CD14-positive monocyte (primary cell): ENCODE results near the gene LRBA. TPM values are rescaled to one million over a fixed set of nuclear protein-coding genes. Genes with fewer than 3 reads are reported as not detected.

ENCODE experiments used
- DNase-seq, 3 donors: peaks; one replicate each; pipeline ENCODE4 v3.0.0-alpha.2; 2011 to 2022
- H2AFZ ChIP-seq: 2 replicates; pipeline ENCODE4 v1.6.0; 2012; ENCODE audit warnings: mild to moderate bottlenecking, low read depth, low read length, inconsistent platforms; ENCODE audit not compliant: insufficient read depth, poor library complexity, severe bottlenecking
- H3K27ac ChIP-seq, 2 donors: 1 replicate in 1 of 2; 2 replicates in 1 of 2; pipeline ENCODE4 v1.5.1; 2012 to 2013; ENCODE audit warnings: low read length in 2 of 2, control low read depth in 1 of 2, inconsistent platforms in 1 of 2, low read depth in 1 of 2, mild to moderate bottlenecking in 1 of 2
- H3K27me3 ChIP-seq, 2 donors: one replicate each; pipeline versions ENCODE4 v1.6.0 to v1.6.1; 2011 to 2013; ENCODE audit warnings: low read length in 2 of 2; ENCODE audit not compliant: control insufficient read depth in 2 of 2, insufficient read depth in 2 of 2
- H3K36me3 ChIP-seq, 2 donors: replicated peaks in 1 of 2; 1 replicate in 1 of 2; 2 replicates in 1 of 2; pipeline versions ENCODE4 v1.5.1 to v1.6.1; 2012 to 2013; ENCODE audit warnings: low read length in 2 of 2, control low read depth in 1 of 2, inconsistent platforms in 1 of 2, mild to moderate bottlenecking in 1 of 2; ENCODE audit not compliant: insufficient read depth in 2 of 2, control insufficient read depth in 1 of 2
- H3K4me1 ChIP-seq, 2 donors: 1 replicate in 1 of 2; 2 replicates in 1 of 2; pipeline versions ENCODE4 v1.5.1 to v1.6.1; 2012 to 2013; ENCODE audit warnings: low read length in 2 of 2, control low read depth in 1 of 2, inconsistent platforms in 1 of 2, mild to moderate bottlenecking in 1 of 2, moderate library complexity in 1 of 2; ENCODE audit not compliant: insufficient read depth in 2 of 2, control insufficient read depth in 1 of 2
- H3K4me2 ChIP-seq: replicated peaks from 2 replicates; pipeline ENCODE3; 2012; ENCODE audit warnings: low read length, moderate library complexity, mild to moderate bottlenecking; ENCODE audit not compliant: poor library complexity, severe bottlenecking; ENCODE audit errors: extremely low read depth
- H3K4me3 ChIP-seq, 3 experiments: fragments of 200-600 bp in 1 of 3; sonication (generic) in 1 of 3; replicated peaks in 1 of 3; 1 replicate in 2 of 3; 2 replicates in 1 of 3; pipeline ENCODE4 v1.5.1; 2011 to 2013; ENCODE audit warnings: low read length in 3 of 3, mild to moderate bottlenecking in 3 of 3, control low read depth in 2 of 3, low read depth in 2 of 3, inconsistent platforms in 1 of 3, moderate library complexity in 1 of 3
- H3K79me2 ChIP-seq: 2 replicates; pipeline ENCODE4 v1.6.0; 2012; ENCODE audit warnings: mild to moderate bottlenecking, control low read depth, inconsistent platforms, low read length, moderate library complexity; ENCODE audit not compliant: insufficient read depth
- H3K9ac ChIP-seq: 2 replicates; pipeline ENCODE4 v1.6.0; 2017; ENCODE audit warnings: low read length, mild to moderate bottlenecking; ENCODE audit not compliant: insufficient read depth, poor library complexity, severe bottlenecking
- H3K9me3 ChIP-seq, 2 donors: replicated peaks in 1 of 2; 1 replicate in 1 of 2; 2 replicates in 1 of 2; pipeline versions ENCODE4 v1.5.1 to v1.6.1; 2012 to 2013; ENCODE audit warnings: low read length in 2 of 2, control low read depth in 1 of 2; ENCODE audit not compliant: control insufficient read depth in 1 of 2, insufficient read depth in 1 of 2
- H4K20me1 ChIP-seq: 2 replicates; pipeline ENCODE4 v1.6.0; 2012; ENCODE audit warnings: mild to moderate bottlenecking, low read length, control low read depth, moderate library complexity; ENCODE audit not compliant: insufficient read depth
- H3K27ac Mint-ChIP-seq, 7 donors: one replicate each; pipeline ENCODE4 v1.8.0; 2020; ENCODE audit warnings: mild to moderate bottlenecking in 7 of 7, mixed read lengths in 7 of 7, moderate library complexity in 6 of 7, inconsistent platforms in 2 of 7
- H3K27me3 Mint-ChIP-seq, 3 donors: one replicate each; pipeline ENCODE4 v1.8.0; 2021 to 2022; ENCODE audit warnings: low read depth in 3 of 3, mild to moderate bottlenecking in 3 of 3, mixed read lengths in 3 of 3, moderate library complexity in 3 of 3, inconsistent platforms in 1 of 3
- H3K36me3 Mint-ChIP-seq, 2 donors: one replicate each; pipeline ENCODE4 v1.8.0; 2020; ENCODE audit warnings: mixed read lengths in 2 of 2, inconsistent platforms in 1 of 2, mild to moderate bottlenecking in 1 of 2
- H3K4me1 Mint-ChIP-seq: one replicate; pipeline ENCODE4 v1.8.0; 2020; ENCODE audit warnings: mild to moderate bottlenecking, mixed read lengths
- H3K4me3 Mint-ChIP-seq, 2 donors: one replicate each; pipeline ENCODE4 v1.8.0; 2020; ENCODE audit warnings: mild to moderate bottlenecking in 2 of 2, mixed read lengths in 2 of 2, moderate library complexity in 1 of 2
- H3K9me3 Mint-ChIP-seq, 7 donors: one replicate each; pipeline ENCODE4 v1.8.0; 2020 to 2022; ENCODE audit warnings: mixed read lengths in 7 of 7, mild to moderate bottlenecking in 6 of 7, moderate library complexity in 6 of 7, inconsistent platforms in 2 of 7
- WGBS: methylation state at CpG from one replicate; pipeline ENCODE4 v1.1.5; 2013; ENCODE audit warnings: missing lambda C conversion rate; ENCODE audit not compliant: insufficient coverage; 5-methylcytosine and 5-hydroxymethylcytosine counted together
- intact Hi-C, 2 donors: fragments of 100-400 bp; cut with micrococcal nuclease; formaldehyde crosslinking; loops; one replicate each; pipeline versions ENCODE4 v1.15.0 to v1.15.1; 2023
- polyA plus RNA-seq, 3 donors: library from polyadenylated mRNA; depleted of rRNA in 1 of 3; unstranded in 2 of 3; stranded (reverse) in 1 of 3; fragments of 300-500 nt in 2 of 3; fragments of >200 nt in 1 of 3; fragmentation: Illumina TruSeq in 2 of 3; gene quantifications; 1 replicate in 2 of 3; 2 replicates in 1 of 3; pipeline ENCODE4 v1.2.3, GENCODE V29; 2012 to 2021
- TF ChIP-seq, protein P1 (sequence below): fragments of 200-600 bp; IDR thresholded peaks from one replicate; pipeline ENCODE4 v1.8.0; 2022; ENCODE audit warnings: antibody characterized with exemption, mild to moderate bottlenecking

The LRBA gene
- polyA plus RNA-seq, 3 donors = 1.5 to 5.5 (median 4.4) TPM

- Mint-ChIP-seq H3K4me1 (peaks cover 12% of the 10 kb centered on the region), H3K36me3 (peaks cover 5 to 17% of the 10 kb centered on the region in 2 donors), H3K27me3 (no peaks in the 10 kb centered on the region), H3K9me3 (peaks cover 0 to 2% (median 0%) of the 10 kb centered on the region in 7 donors), H3K27ac (no peak overlapping the region), H3K4me3 (no peak overlapping the region)
- H3K4me1 ChIP-seq = peaks cover 7 to 10% of the 10 kb centered on the region in 2 donors
- no peaks in the 10 kb centered on the region for H3K27me3 ChIP-seq
- intact Hi-C loops = no loop called here
- TF ChIP-seq, protein P1, sequence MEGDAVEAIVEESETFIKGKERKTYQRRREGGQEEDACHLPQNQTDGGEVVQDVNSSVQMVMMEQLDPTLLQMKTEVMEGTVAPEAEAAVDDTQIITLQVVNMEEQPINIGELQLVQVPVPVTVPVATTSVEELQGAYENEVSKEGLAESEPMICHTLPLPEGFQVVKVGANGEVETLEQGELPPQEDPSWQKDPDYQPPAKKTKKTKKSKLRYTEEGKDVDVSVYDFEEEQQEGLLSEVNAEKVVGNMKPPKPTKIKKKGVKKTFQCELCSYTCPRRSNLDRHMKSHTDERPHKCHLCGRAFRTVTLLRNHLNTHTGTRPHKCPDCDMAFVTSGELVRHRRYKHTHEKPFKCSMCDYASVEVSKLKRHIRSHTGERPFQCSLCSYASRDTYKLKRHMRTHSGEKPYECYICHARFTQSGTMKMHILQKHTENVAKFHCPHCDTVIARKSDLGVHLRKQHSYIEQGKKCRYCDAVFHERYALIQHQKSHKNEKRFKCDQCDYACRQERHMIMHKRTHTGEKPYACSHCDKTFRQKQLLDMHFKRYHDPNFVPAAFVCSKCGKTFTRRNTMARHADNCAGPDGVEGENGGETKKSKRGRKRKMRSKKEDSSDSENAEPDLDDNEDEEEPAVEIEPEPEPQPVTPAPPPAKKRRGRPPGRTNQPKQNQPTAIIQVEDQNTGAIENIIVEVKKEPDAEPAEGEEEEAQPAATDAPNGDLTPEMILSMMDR = no peak
- H3K9ac ChIP-seq = no peak overlapping the region
- H3K4me3 ChIP-seq = no peak overlapping the region
- no peak overlapping the region for H3K4me2 ChIP-seq
- no peak for DNase-seq
- no peaks in the 10 kb centered on the region for H4K20me1 ChIP-seq
- H3K79me2 ChIP-seq = no peaks in the 10 kb centered on the region
- WGBS = 100% methylated on average over 1 of the region's 1 CpG
- no peak overlapping the region for H2AFZ ChIP-seq
- no peak overlapping the region for H3K27ac ChIP-seq
- no peaks in the 10 kb centered on the region for H3K9me3 ChIP-seq
- H3K36me3 ChIP-seq = peaks cover 0 to 6% of the 10 kb centered on the region in 2 donors
Measured at GRCh38 chr4:150849016-150849415, 166.1 kb downstream of the LRBA start.

DNA sequence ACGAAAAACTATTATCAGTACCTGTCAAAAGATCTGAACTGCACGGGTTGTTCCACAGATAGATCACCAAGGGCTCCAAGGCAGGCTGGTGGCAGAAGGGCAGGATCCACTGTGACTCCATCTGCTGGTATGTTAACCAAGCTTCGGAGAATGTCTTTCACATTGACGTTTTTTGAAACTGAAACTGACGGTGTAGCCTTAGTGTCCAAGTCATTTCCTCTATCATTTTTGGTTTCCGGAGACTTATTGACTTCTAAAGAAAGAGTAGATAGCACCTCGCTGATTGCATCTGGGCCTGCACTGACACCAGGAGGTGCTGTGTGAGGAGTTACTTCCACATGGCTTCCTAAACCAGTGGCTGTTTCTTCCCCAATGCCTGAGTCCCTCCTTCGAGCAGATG, 186.9 kb downstream of the LRBA start:
- 41% methylated on average over 6 of the region's 8 CpGs for WGBS
- H3K9me3 ChIP-seq = no peaks in the 10 kb centered on the region
- peaks cover 4 to 15% of the 10 kb centered on the region in 2 donors for H3K4me1 ChIP-seq
- peak overlapping the region; percentile 31 for H2AFZ ChIP-seq
- peak overlapping the region; percentile 19 for H3K4me2 ChIP-seq
- Mint-ChIP-seq H3K36me3 (peaks cover 13 to 14% of the 10 kb centered on the region in 2 donors), H3K27me3 (peaks cover 0 to 3% (median 0%) of the 10 kb centered on the region in 3 donors), H3K27ac (peak overlapping the region; percentile 26 to 87 (median 74)), H3K4me1 (peaks cover 22% of the 10 kb centered on the region), H3K4me3 (peak overlapping the region; percentile 53 to 76), H3K9me3 (peaks cover 0 to under 1% (median 0%) of the 10 kb centered on the region in 7 donors)
- peak overlapping the region in 2 of 3 experiments; percentile 11 to 43 for H3K4me3 ChIP-seq
- no peaks in the 10 kb centered on the region for H3K27me3 ChIP-seq
- H3K27ac ChIP-seq = peak overlapping the region in 1 of 2 donors; percentile 62
- DNase-seq = peak; percentile 12 to 23 (median 16)
- no peak overlapping the region for H3K9ac ChIP-seq
- TF ChIP-seq, protein P1 = no peak
- intact Hi-C loops = no loop called here
- H3K36me3 ChIP-seq = no peaks in the 10 kb centered on the region
- H4K20me1 ChIP-seq = no peaks in the 10 kb centered on the region
- H3K79me2 ChIP-seq = no peaks in the 10 kb centered on the region
